Astrocyte (in vitro differentiated cells and primary cell): ENCODE measurements around the gene DNAH3. TPM values are rescaled to one million over a fixed set of nuclear protein-coding genes. Genes with fewer than 3 reads are reported as not detected.
"Not testable (repeated sequence)": the region's sequence is repeated elsewhere in the genome, so short reads cannot be mapped to it uniquely, and the experiment has no call there.

ENCODE experiments used
- DNase-seq: peaks from one replicate; pipeline ENCODE4 v3.0.0-alpha.2; 2010; ENCODE audit warnings: low read depth
- FAIRE-seq: peaks from 2 replicates; lab custom pipeline; 2011; peaks lifted over from hg19 to GRCh38; lab: Jason Lieb, UNC
- H2AFZ ChIP-seq: 2 replicates; pipeline ENCODE4 v1.6.0; 2012; ENCODE audit warnings: low read depth, low read length, inconsistent platforms
- H3K27ac ChIP-seq: 2 replicates; pipeline ENCODE4 v1.5.1; 2011; ENCODE audit warnings: low read depth, low read length, inconsistent platforms
- H3K27me3 ChIP-seq: 2 replicates; pipeline ENCODE4 v1.6.0; 2011; ENCODE audit warnings: low read length, inconsistent platforms; ENCODE audit not compliant: insufficient read depth
- H3K36me3 ChIP-seq: 2 replicates; pipeline ENCODE4 v1.5.1; 2011; ENCODE audit warnings: low read length, inconsistent platforms; ENCODE audit not compliant: insufficient read depth
- H3K4me1 ChIP-seq: 2 replicates; pipeline ENCODE4 v1.5.1; 2011; ENCODE audit warnings: low read length, inconsistent platforms; ENCODE audit not compliant: insufficient read depth
- H3K4me2 ChIP-seq: 2 replicates; pipeline ENCODE4 v1.6.0; 2012; ENCODE audit warnings: low read length, inconsistent platforms
- H3K4me3 ChIP-seq: 2 replicates; pipeline ENCODE4 v1.5.1; 2011; ENCODE audit warnings: low read depth, mild to moderate bottlenecking, low read length, inconsistent platforms; ENCODE audit not compliant: insufficient read depth
- H3K79me2 ChIP-seq: 2 replicates; pipeline ENCODE4 v1.6.0; 2012; ENCODE audit warnings: mild to moderate bottlenecking, low read length, inconsistent platforms; ENCODE audit not compliant: insufficient read depth
- H3K9ac ChIP-seq: 2 replicates; pipeline ENCODE4 v1.6.0; 2012; ENCODE audit warnings: mild to moderate bottlenecking, low read length, inconsistent platforms
- H3K9me3 ChIP-seq: 2 replicates; pipeline ENCODE4 v1.5.1; 2012; ENCODE audit warnings: low read depth, mild to moderate bottlenecking, low read length, inconsistent platforms; ENCODE audit not compliant: insufficient read depth
- H4K20me1 ChIP-seq: 2 replicates; pipeline ENCODE4 v1.6.0; 2012; ENCODE audit warnings: low read length, inconsistent platforms; ENCODE audit not compliant: insufficient read depth
- H3K27ac Mint-ChIP-seq: one replicate; pipeline ENCODE4 v1.8.0; 2021; ENCODE audit warnings: mild to moderate bottlenecking, mixed read lengths; ENCODE audit not compliant: unreplicated experiment
- H3K27me3 Mint-ChIP-seq: one replicate; pipeline ENCODE4 v1.8.0; 2021; ENCODE audit warnings: low read depth, mixed read lengths; ENCODE audit not compliant: unreplicated experiment
- H3K36me3 Mint-ChIP-seq: one replicate; pipeline ENCODE4 v1.8.0; 2021; ENCODE audit warnings: low read depth, mixed read lengths; ENCODE audit not compliant: unreplicated experiment
- H3K4me1 Mint-ChIP-seq: one replicate; pipeline ENCODE4 v1.8.0; 2021; ENCODE audit warnings: low read depth, mixed read lengths; ENCODE audit not compliant: unreplicated experiment
- H3K4me3 Mint-ChIP-seq: one replicate; pipeline ENCODE4 v1.8.0; 2021; ENCODE audit warnings: mild to moderate bottlenecking, moderate library complexity, mixed read lengths; ENCODE audit not compliant: unreplicated experiment
- H3K9me3 Mint-ChIP-seq: one replicate; pipeline ENCODE4 v1.8.0; 2021; ENCODE audit warnings: mild to moderate bottlenecking, mixed read lengths; ENCODE audit not compliant: unreplicated experiment
- CTCF ChIP-seq: IDR thresholded peaks from 2 replicates; pipeline ENCODE4 v1.5.1; 2011; ENCODE audit warnings: low read depth, mild to moderate bottlenecking, inconsistent platforms, low read length, moderate library complexity; ENCODE audit not compliant: insufficient read depth
- EZH2 ChIP-seq: IDR thresholded peaks from 2 replicates; pipeline ENCODE4 v1.6.1; 2012; ENCODE audit warnings: mild to moderate bottlenecking, low read length, inconsistent platforms; ENCODE audit not compliant: insufficient read depth
- total RNA-seq: library from RNA; stranded (reverse); gene quantifications from 2 replicates; pipeline ENCODE4 v1.2.1, GENCODE V29; 2021

The DNAH3 gene
- total RNA-seq, 1 donor from 2014 or later, result not detected

- H3K36me3 ChIP-seq, result peaks cover 3% of the 10 kb centered on the region
- H3K79me2 ChIP-seq, result no peaks in the 10 kb centered on the region
- H4K20me1 ChIP-seq, result no peaks in the 10 kb centered on the region
- Mint-ChIP-seq H3K9me3 (peaks cover 10% of the 10 kb centered on the region), H3K27me3 (no peaks in the 10 kb centered on the region), H3K36me3 (peaks cover 53% of the 10 kb centered on the region), H3K4me3 (no peak overlapping the region), H3K4me1 (no peaks in the 10 kb centered on the region), H3K27ac (no peak overlapping the region)
- no peaks in the 10 kb centered on the region for H3K9me3 ChIP-seq
- TF ChIP-seq EZH2 (no peak), CTCF (no peak)
- DNase-seq, result no peak
- H3K4me2 ChIP-seq, result no peak overlapping the region
- no peak overlapping the region for H2AFZ ChIP-seq
- H3K9ac ChIP-seq, result no peak overlapping the region
- no peak overlapping the region for H3K4me3 ChIP-seq
- H3K27me3 ChIP-seq, result no peaks in the 10 kb centered on the region
- no peak for FAIRE-seq
- H3K4me1 ChIP-seq, result no peaks in the 10 kb centered on the region
- no peak overlapping the region for H3K27ac ChIP-seq
Measured at GRCh38 chr16:21179126-21179982, 28.7 kb upstream of the DNAH3 start.

GRCh38 chr16:21175397-21175796 lies 24.8 kb upstream of the DNAH3 start:
- FAIRE-seq (no peak), DNase-seq (no peak)
- Histone ChIP-seq H3K36me3 (peaks cover 6% of the 10 kb centered on the region), H3K9me3 (no peaks in the 10 kb centered on the region), H3K4me3 (no peak overlapping the region), H3K27ac (no peak overlapping the region), H2AFZ (no peak overlapping the region), H3K4me2 (no peak overlapping the region), H3K9ac (no peak overlapping the region), H3K79me2 (no peaks in the 10 kb centered on the region), H3K27me3 (no peaks in the 10 kb centered on the region), H3K4me1 (no peaks in the 10 kb centered on the region), H4K20me1 (no peaks in the 10 kb centered on the region)
- Mint-ChIP-seq H3K9me3 (peaks cover 4% of the 10 kb centered on the region), H3K4me1 (no peaks in the 10 kb centered on the region), H3K36me3 (peaks cover 45% of the 10 kb centered on the region), H3K4me3 (no peak overlapping the region), H3K27me3 (no peaks in the 10 kb centered on the region), H3K27ac (no peak overlapping the region)
- no peak for TF ChIP-seq EZH2
- TF ChIP-seq CTCF, result no peak

- no peak overlapping the region for H3K4me2 ChIP-seq
- no peaks in the 10 kb centered on the region for H4K20me1 ChIP-seq
- no peak overlapping the region for H2AFZ ChIP-seq
- H3K27me3 ChIP-seq, result no peaks in the 10 kb centered on the region
- no peak overlapping the region for H3K4me3 Mint-ChIP-seq
- peaks cover 6% of the 10 kb centered on the region for H3K4me1 ChIP-seq
- H3K79me2 ChIP-seq, result no peaks in the 10 kb centered on the region
- H3K36me3 ChIP-seq, result peaks cover 3% of the 10 kb centered on the region
- H3K27ac ChIP-seq, result no peak overlapping the region
- H3K27me3 Mint-ChIP-seq, result no peaks in the 10 kb centered on the region
- TF ChIP-seq EZH2, result no peak
- no peak for TF ChIP-seq CTCF
- H3K27ac Mint-ChIP-seq, result no peak overlapping the region
- H3K9me3 ChIP-seq, result no peaks in the 10 kb centered on the region
- DNase-seq (no peak), FAIRE-seq (no peak)
- no peaks in the 10 kb centered on the region for H3K9me3 Mint-ChIP-seq
- peaks cover 25% of the 10 kb centered on the region for H3K36me3 Mint-ChIP-seq
- H3K4me3 ChIP-seq, result no peak overlapping the region
- no peaks in the 10 kb centered on the region for H3K4me1 Mint-ChIP-seq
- H3K9ac ChIP-seq, result no peak overlapping the region
Measured at GRCh38 chr16:21172650-21173049, 22.0 kb upstream of the DNAH3 start.

GRCh38 chr16:21170116-21170515 lies 19.5 kb upstream of the DNAH3 start:
- not testable (repeated sequence) for H3K9me3 Mint-ChIP-seq, H3K4me2 ChIP-seq, H3K27ac ChIP-seq, H3K9me3 ChIP-seq, H3K36me3 ChIP-seq, H3K4me3 ChIP-seq, H3K27me3 ChIP-seq, H2AFZ ChIP-seq, H3K4me3 Mint-ChIP-seq, H3K27ac Mint-ChIP-seq, H3K27me3 Mint-ChIP-seq, H4K20me1 ChIP-seq, H3K79me2 ChIP-seq, DNase-seq, H3K9ac ChIP-seq, FAIRE-seq, H3K4me1 Mint-ChIP-seq
- H3K36me3 Mint-ChIP-seq, result peaks cover 28% of the 10 kb centered on the region
- peaks cover 12% of the 10 kb centered on the region for H3K4me1 ChIP-seq
